ENCODE measurements around the gene IVD.

Gene IVD

GRCh38 chr15:40416056-40416455 lies 10.5 kb downstream of the IVD start:
- no peak for DNase-seq

GRCh38 chr15:40418126-40418525 lies 12.5 kb downstream of the IVD start:
- DNase-seq = no peak

- DNase-seq = no peak
Observed at GRCh38 chr15:40420071-40420713, 14.6 kb downstream of the IVD start.

GRCh38 chr15:40420793-40421192 lies 15.2 kb downstream of the IVD start:
- no peak for DNase-seq

GRCh38 chr15:40421246-40422157 lies 15.9 kb downstream of the IVD start:
- peak; percentile 82 to 84 for DNase-seq

- DNase-seq = no peak
Observed at GRCh38 chr15:40424483-40425115, 19.0 kb downstream of the IVD start.

- no peak for DNase-seq
Observed at GRCh38 chr15:40425681-40426080, 20.1 kb downstream of the IVD start.

- no peak for DNase-seq
Observed at GRCh38 chr15:40427188-40427587, 21.6 kb downstream of the IVD start.

GRCh38 chr15:40428185-40428584 lies 22.6 kb downstream of the IVD start:
- DNase-seq = no peak

- DNase-seq = no peak
Observed at GRCh38 chr15:40429068-40429710, 23.6 kb downstream of the IVD start.

GRCh38 chr15:40430271-40430805 lies 24.7 kb downstream of the IVD start:
- no peak for DNase-seq

- no peak for DNase-seq
Observed at GRCh38 chr15:40435023-40435709, 29.6 kb downstream of the IVD start.

GRCh38 chr15:40435710-40436089 lies 30.1 kb downstream of the IVD start:
- no peak for DNase-seq

- no peak for DNase-seq
Observed at GRCh38 chr15:40436116-40436891, 30.7 kb downstream of the IVD start.

GRCh38 chr15:40436892-40437751 lies 31.5 kb downstream of the IVD start:
- DNase-seq = no peak

GRCh38 chr15:40437752-40438687 lies 32.4 kb downstream of the IVD start:
- no peak for DNase-seq

GRCh38 chr15:40438712-40439111 lies 33.1 kb downstream of the IVD start:
- DNase-seq = no peak

GRCh38 chr15:40439461-40439959 lies 33.9 kb downstream of the IVD start:
- DNase-seq = no peak

Data from inflammatory macrophage (primary cell).